HG03097 (cell line): ENCODE data around the gene CYP26B1.
A peak's percentile ranks its signal among the peaks of the same experiment; 100 is the strongest.

Experiments
- ATAC-seq: cut with Tn5 transposase; IDR thresholded peaks from one replicate; pipeline ENCODE4 v1.9.1; 2021; ENCODE audit not compliant: unreplicated experiment, low FRiP score

The CYP26B1 gene

DNA sequence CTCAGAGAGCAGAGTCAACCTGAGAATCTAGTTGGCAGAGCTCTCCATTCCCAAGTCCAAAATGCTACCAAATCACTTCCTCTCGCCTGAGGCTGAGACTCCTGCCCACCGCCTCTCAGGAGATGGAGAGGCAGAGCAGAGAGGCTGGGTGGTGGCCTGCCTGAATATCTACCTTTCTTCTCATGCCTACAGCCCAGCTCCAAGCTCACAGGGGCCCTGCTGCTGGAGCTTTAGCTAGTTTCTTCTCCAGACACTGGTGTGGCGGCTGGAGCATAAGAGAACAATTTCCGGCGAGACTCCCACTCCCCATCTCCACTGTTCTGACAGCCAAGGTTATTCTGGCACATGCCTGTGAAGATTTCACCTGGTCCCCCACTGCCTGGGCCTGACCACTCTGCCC, 8.1 kb upstream of the CYP26B1 start:
- no peak for ATAC-seq

DNA sequence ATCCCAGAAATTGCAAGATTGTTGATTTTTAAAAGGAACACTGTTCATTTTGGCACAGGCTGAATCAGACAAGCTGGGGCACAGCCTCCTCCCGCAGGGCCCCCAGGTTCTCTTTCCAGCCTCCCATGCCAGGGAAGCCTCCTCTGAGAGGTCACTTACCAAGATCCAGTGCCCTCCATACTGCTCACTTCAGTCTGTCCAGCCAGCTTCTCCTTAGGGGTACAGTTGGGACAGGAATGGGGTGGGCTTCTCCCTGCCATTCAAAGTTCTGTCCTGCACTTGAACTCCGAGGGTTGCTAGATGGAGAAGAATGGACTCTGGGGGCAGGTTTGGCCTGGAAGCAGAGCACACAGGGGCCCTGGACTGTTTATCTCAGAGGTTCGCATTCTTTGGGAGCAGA, 7.5 kb upstream of the CYP26B1 start:
- no peak for ATAC-seq

DNA sequence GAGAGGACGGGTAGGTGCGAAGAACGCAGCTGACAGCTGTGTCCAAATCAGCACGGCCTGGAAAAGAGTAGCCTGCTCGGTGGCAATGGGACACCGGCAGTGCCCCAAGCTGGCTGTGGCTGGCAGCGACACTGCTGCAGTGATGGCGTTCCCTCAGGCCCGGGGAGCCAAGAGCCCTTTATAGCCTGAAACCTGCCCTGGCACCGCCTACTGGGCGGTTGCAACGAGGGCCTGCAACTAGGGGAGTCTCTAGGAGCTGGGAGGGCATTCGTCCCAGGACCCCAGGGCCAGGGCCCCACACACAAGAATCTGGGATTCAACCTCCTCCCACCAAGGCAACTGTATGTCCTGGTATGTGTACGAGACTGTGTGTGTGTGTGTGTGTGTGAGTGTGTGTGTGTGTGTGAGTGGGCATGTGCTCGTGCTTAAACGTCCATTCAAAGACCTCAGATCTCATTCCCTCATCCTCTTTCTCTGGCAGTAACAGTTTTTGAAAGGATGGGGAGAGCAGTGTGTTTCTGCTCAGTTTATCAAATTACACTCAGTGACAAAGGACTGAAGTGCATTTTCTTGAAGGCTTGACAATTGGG, 6.8 kb upstream of the CYP26B1 start:
- no peak for ATAC-seq

DNA sequence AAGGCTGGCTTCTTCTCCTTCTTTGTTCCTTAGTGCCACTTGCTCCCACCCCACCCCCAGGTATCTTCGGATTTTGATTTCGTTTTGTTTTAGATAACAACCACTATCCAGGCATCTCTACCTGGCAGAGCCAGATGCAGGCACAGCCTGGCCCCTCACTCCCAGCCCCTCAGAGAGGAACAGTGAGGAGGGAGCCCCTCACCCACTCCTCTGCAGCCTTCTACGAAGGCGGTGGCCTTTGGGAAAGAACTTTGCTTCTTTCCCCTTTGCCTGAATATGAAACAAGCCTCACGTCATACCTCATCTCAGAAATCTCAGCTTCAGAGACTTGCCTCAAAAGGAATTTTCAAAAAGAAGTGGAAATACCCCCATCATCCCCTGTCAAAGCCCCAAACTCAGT, 6.3 kb upstream of the CYP26B1 start:
- ATAC-seq, result no peak

DNA sequence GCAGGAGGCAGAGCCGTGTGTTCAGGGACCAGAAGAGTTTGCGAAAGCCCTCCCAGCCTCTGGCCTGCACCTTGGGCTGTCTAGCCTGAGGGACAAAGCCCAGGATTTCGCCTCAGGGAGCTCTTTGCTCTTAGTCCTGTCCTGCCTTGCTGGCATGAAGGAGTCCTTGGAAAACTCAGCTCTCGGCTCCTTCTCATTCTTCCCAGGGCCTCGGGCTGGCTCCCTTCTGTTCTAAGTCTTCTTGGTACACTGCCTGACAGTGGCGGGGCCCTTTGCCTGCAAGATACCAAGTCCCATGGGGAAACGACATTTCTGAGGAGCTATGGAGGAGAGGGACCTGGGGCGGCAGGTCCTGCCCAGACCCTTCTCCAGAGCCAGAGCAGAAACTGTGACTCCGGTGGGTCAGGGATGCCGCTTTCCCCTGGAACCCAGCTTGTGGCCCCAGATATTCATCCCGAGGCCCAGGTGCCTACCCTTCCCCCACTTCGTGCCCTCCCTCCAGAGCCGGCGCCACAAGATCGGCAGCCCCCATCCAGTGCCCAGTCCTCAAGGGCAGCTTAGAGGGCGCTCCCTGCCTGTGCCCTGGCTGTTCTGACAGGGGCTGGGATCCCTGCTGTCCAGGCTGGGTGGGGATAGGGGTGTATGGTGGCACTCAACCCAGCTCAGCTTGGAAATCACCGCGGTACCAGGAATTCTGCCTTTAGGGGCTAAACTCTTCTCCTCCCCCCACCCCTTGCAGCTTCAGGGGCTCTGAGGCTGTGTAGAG, 5.5 kb upstream of the CYP26B1 start:
- ATAC-seq, result no peak

- ATAC-seq, result no peak
These were observed 3.2 kb upstream of the CYP26B1 start for GRCh38 chr2:72150861-72151356.

GRCh38 chr2:72150157-72150860, 2.6 kb upstream of the CYP26B1 start:
- peak; percentile 83 for ATAC-seq

DNA sequence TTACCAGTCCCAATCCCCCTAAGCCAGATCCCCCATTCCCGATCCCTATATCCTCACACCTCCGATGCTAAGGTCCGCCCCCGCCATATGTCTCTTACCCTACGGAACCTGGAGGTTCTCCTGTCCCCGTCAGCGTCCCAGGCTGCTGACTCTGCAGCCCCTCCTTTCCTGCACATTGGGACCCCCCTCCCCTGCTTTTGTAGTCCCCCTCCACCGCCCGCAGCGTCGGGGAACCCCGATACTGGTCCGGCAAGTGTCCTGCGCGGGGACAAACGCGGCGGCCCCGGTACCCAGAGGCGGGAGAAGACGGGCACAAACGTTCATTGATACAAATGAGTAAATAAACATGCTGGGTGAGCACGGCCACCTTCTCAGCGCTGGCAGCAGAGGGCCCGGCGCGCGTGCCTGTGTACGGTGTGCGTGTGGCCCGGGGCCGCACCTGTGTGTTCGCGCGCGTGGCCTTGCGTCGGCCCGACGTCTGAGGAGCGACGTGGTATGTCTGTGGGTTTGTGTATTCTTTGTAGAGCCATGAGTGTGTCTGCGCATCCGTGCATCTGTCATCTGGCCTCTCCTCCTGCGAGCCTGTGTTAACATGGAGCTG, 2.0 kb upstream of the CYP26B1 start:
- ATAC-seq, result no peak

- no peak for ATAC-seq
These were observed 1.3 kb upstream of the CYP26B1 start for GRCh38 chr2:72148837-72149555.

GRCh38 chr2:72148003-72148836, 558 bp upstream of the CYP26B1 start:
- ATAC-seq, result no peak

DNA sequence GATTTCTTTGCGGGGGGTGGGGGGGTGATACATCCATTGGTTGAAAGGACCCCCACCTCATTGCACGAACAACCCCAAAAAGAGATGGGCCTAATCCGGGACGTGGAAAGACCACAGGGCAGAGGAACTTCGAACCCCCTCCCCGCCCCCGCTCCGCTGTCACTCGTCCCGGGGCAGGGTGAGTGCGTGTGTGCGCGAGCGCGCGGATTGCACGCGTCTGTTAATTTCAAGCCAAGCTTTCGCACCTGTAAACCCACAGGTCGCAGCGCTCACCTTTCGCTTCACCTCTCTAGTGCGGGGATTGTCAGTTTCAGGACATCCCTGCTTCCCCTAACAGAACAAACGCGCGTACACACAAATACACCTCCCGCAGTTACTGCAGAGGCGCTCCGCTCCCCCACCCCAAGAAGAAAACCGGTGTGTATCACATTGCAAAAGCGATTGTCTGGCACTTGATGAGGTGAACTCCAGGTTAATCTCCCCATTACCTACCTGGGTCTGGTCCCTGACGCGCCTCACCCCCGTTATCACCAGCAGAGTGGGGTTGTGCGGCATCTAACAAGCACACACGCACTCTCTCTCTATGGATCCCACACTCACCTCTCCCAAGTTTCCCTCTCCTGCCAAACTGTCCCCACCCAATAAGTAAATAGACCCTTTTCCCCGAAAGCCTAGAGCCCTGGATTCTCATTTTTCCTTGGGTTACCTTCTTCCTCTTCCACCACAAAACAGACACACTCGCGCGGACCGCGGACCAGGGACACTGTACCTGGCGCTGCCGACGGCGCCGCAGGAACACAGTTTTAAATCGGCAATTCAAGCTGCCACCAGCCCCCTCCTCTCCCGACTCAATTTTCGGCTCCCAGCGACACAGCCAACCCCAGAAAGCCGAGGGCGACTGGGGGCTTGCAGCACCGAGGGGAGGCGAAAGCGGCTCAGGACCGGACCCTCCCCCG, 1.0 kb downstream of the CYP26B1 start:
- ATAC-seq, result no peak

- no peak for ATAC-seq
These were observed 1.9 kb downstream of the CYP26B1 start for GRCh38 chr2:72145658-72146329.

DNA sequence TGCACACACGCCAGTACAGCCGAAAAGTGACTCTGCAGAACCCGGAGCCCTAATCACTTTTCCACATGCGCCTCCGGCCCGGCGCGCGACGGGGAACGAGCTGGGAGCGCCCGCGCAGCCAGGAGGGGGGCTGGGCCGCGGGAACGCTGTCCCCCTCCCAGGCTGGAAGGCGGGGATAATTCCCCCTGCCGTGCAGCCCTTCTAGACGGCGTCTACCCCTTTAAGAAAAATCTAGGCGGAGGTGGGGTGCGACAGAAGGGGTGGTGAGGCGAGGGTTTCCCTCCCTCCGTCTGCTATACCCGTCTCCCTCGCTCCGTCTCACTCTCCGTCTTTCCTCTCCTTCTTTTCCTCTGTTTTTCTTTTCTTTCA, 2.4 kb downstream of the CYP26B1 start:
- ATAC-seq, result no peak

DNA sequence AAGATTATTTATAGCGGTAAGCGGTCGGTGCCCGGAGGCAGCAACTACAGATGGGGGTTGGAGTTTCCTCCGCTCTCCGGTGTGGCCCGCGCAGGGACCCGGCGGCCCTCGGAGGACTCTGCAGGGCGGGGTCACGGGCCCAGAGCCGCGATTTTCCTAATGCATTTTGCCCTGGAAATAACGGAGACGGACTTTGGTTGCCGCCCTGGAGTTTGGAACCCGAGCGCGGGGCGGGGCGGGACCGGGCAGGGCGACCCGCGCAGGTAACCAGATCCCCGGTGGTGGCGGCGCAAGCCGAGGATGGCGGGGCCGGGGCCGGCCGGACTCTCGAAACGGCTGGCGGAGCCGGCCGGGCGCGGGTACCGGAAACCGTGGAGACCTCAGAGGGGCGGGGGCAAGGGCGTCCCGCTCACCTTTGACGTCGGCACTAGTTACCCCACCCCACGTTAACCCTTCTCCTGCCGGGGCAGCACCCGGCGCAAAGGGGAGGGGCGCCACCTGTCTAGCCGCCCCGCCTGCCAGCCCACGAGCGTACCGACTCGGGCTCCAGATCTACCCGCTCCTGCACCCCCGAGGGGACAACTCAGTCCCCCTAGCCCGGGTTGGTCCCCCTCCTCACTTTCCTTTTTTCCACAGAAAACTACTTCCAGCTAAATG, 2.9 kb downstream of the CYP26B1 start:
- no peak for ATAC-seq

DNA sequence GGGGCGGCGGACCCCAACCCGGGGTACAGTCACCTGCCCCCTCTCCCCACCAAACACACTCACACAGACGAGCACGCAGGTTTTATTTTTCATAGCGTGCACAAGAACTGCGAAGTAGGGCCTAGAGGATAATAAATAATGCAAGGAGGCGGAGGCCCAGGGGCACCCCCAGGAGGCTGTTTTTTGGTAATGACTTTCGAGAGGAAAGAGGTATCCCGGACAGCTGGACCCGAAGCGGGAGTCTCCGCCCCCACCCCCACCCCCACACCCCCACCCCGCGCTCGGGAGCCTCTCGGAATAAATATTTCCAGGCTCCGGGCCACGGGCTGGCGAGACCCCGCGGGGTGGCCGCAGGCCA, 3.4 kb downstream of the CYP26B1 start:
- no peak for ATAC-seq

DNA sequence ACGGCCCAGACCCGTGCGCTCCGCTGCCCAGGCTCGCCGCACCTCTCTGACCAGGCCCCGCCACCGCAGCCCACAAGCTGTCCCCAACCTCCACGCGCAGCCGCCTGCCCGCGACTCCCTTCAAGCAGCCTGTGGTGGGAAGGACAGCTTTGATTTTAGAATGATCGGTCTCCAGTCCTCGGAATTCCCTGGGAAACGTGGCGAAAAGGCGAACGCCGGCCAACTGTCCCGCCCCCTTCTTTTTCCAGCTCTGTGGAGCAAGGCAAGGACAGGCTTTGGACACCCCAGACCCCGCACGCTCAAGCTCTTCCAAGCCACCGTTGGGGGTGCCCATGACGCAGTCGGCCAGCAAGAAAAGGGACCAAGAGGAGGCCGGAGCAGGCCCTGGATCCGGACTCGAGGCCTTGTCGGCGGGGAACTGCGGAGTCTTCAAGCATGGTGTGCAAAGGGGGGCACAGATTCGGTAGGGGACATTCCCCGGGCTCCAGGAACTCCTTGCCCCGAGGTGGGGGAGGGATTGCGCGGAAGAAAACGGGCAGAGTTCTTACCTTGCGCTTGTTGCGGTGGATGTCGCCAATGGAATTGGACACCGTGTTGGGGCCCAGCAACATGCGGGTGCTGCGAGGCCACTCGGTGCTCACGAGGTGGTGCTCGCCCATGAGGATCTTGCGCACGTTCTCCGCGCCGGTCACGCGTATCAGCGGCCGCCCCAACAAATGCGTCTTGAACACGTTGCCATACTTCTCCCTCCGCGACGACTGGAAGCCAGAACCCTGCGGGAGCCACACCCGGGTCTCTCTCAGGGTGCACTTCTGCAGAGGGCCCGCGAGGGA, 4.0 kb downstream of the CYP26B1 start:
- no peak for ATAC-seq
